ENCODE results near the gene DNAJB2.
A peak's percentile ranks its signal among the peaks of the same experiment; 100 is the strongest.
"Not testable (repeated sequence)": the region's sequence is repeated elsewhere in the genome, so short reads cannot be mapped to it uniquely, and the experiment has no call there.

Gene DNAJB2

DNA sequence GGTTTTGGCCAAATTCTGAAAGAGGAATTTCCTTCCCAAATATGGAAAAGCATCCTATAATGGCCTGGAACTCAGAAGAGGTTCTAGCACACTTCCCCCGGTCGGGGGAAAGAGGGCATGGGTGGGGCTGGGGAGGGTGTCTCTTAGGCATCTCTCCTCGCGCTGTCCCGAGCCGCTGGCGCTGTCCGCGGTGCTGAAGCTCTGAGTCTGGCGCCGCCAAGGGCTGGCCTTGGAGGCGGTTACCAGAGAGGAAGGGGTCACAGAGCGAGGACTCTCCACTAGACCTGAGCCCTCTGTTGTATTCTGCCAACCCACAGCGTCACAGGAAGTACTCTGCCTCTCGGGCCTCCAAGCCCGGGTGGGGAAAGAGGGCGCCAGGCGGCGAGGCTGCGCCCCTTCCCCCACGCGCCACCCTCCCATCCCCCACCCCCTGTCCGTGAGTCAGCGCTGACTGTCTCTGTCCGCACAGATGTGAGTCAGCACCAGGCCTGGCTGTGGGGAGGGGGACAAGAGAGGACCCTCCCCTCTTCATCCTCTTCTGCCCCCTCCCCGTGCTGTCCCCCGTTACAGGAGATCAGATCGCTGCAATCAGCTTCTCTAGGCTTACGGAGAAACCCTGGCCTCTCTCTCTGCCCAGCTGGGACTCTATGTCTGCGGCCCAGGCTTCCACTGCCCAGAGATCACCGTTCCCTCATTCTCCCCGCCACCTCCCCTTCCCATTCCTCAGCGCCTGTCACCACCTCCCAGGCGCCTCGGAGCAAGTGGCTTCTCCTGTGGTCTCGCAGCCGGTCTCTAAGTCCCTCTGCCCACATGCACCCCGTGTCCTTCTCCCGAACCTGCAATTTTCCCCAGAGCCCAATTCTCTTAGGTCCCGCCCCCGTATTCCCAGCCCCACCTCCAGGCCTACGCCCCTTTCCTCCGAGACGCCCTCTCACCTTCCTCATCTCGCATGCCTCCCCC, 29.3 kb downstream of the DNAJB2 start:
- H3K4me3 ChIP-seq (ENCODE audit: low read length) = peak overlapping the region; percentile 49
- H3K27ac ChIP-seq (ENCODE audit: low read depth, low read length) = no peak overlapping the region
- no peak overlapping the region for H3K9ac ChIP-seq (ENCODE audit: low read depth, low read length)
- no peaks in the 10 kb centered on the region for H3K9me3 ChIP-seq (ENCODE audit: insufficient read depth, low read depth, low read length)
- peaks cover 3% of the 10 kb centered on the region; the same call in 1 of the 2 replicates for H3K4me1 ChIP-seq (ENCODE audit: insufficient read depth, low read length)
- no peaks in the 10 kb centered on the region for H3K36me3 ChIP-seq (ENCODE audit: insufficient read depth, low read length)
- WGBS = 1% methylated on average over 37 of the region's 45 CpGs
- H3K27me3 ChIP-seq (ENCODE audit: insufficient read depth, low read length) = peaks cover 33% of the 10 kb centered on the region

- Histone ChIP-seq H3K4me1 (ENCODE audit: insufficient read depth, low read length) (peaks cover 3% of the 10 kb centered on the region; the same call in 1 of the 2 replicates), H3K36me3 (ENCODE audit: insufficient read depth, low read length) (no peaks in the 10 kb centered on the region), H3K9ac (ENCODE audit: low read depth, low read length) (no peak within 1 kb of the TSS), H3K9me3 (ENCODE audit: insufficient read depth, low read depth, low read length) (no peaks in the 10 kb centered on the region), H3K27me3 (ENCODE audit: insufficient read depth, low read length) (peaks cover 33% of the 10 kb centered on the region), H3K27ac (ENCODE audit: low read depth, low read length) (no peak within 1 kb of the TSS), H3K4me3 (ENCODE audit: low read length) (peak within 1 kb of the TSS; percentile 49)
- WGBS = 2% methylated on average over 35 of the region's 37 CpGs
These were observed 30.1 kb downstream of the DNAJB2 start, which contains the start of gene PTPRN for GRCh38 chr2:219309278-219309677. TSS of gene PTPRN (minus strand) at chr2:219309401. CDS start at chr2:219309332, 69 bp downstream.

GRCh38 chr2:219312683-219313263, 33.6 kb downstream of the DNAJB2 start:
- not testable (repeated sequence) for H3K4me3 ChIP-seq (ENCODE audit: low read length); H3K36me3 ChIP-seq (ENCODE audit: insufficient read depth, low read length); H3K9ac ChIP-seq (ENCODE audit: low read depth, low read length); H3K4me1 ChIP-seq (ENCODE audit: insufficient read depth, low read length); H3K27ac ChIP-seq (ENCODE audit: low read depth, low read length); H3K9me3 ChIP-seq (ENCODE audit: insufficient read depth, low read depth, low read length)
- 96% methylated on average over 49 of the region's 49 CpGs for WGBS
- H3K27me3 ChIP-seq (ENCODE audit: insufficient read depth, low read length) = peaks cover 19% of the 10 kb centered on the region

GRCh38 chr2:219314804-219315468, 35.8 kb downstream of the DNAJB2 start:
- H3K4me3 ChIP-seq (ENCODE audit: low read length) = no peak overlapping the region
- H3K27me3 ChIP-seq (ENCODE audit: insufficient read depth, low read length) = peaks cover 4% of the 10 kb centered on the region
- H3K27ac ChIP-seq (ENCODE audit: low read depth, low read length) = no peak overlapping the region
- H3K9me3 ChIP-seq (ENCODE audit: insufficient read depth, low read depth, low read length) = no peaks in the 10 kb centered on the region
- no peaks in the 10 kb centered on the region for H3K4me1 ChIP-seq (ENCODE audit: insufficient read depth, low read length)
- WGBS = 93% methylated on average over 15 of the region's 16 CpGs
- H3K9ac ChIP-seq (ENCODE audit: low read depth, low read length) = no peak overlapping the region
- H3K36me3 ChIP-seq (ENCODE audit: insufficient read depth, low read length) = no peaks in the 10 kb centered on the region

GRCh38 chr2:219323434-219323833, 44.3 kb downstream of the DNAJB2 start:
- no peaks in the 10 kb centered on the region for H3K4me1 ChIP-seq (ENCODE audit: insufficient read depth, low read length)
- no peak overlapping the region for H3K4me3 ChIP-seq (ENCODE audit: low read length)
- no peak overlapping the region for H3K27ac ChIP-seq (ENCODE audit: low read depth, low read length)
- peaks cover 36% of the 10 kb centered on the region for H3K27me3 ChIP-seq (ENCODE audit: insufficient read depth, low read length)
- 77% methylated on average over 4 of the region's 4 CpGs for WGBS
- H3K9me3 ChIP-seq (ENCODE audit: insufficient read depth, low read depth, low read length) = no peaks in the 10 kb centered on the region
- no peaks in the 10 kb centered on the region for H3K36me3 ChIP-seq (ENCODE audit: insufficient read depth, low read length)
- no peak overlapping the region for H3K9ac ChIP-seq (ENCODE audit: low read depth, low read length)

GRCh38 chr2:219325136-219325535, 46.0 kb downstream of the DNAJB2 start:
- Histone ChIP-seq H3K4me1 (ENCODE audit: insufficient read depth, low read length) (no peaks in the 10 kb centered on the region), H3K36me3 (ENCODE audit: insufficient read depth, low read length) (no peaks in the 10 kb centered on the region), H3K4me3 (ENCODE audit: low read length) (no peak overlapping the region), H3K27ac (ENCODE audit: low read depth, low read length) (no peak overlapping the region), H3K9ac (ENCODE audit: low read depth, low read length) (no peak overlapping the region), H3K9me3 (ENCODE audit: insufficient read depth, low read depth, low read length) (no peaks in the 10 kb centered on the region), H3K27me3 (ENCODE audit: insufficient read depth, low read length) (peaks cover 54% of the 10 kb centered on the region)
- 82% methylated on average over 2 of the region's 4 CpGs for WGBS

GRCh38 chr2:219325657-219326315, 46.6 kb downstream of the DNAJB2 start:
- Histone ChIP-seq H3K9ac (ENCODE audit: low read depth, low read length) (no peak overlapping the region), H3K36me3 (ENCODE audit: insufficient read depth, low read length) (no peaks in the 10 kb centered on the region), H3K4me3 (ENCODE audit: low read length) (no peak overlapping the region), H3K9me3 (ENCODE audit: insufficient read depth, low read depth, low read length) (no peaks in the 10 kb centered on the region), H3K4me1 (ENCODE audit: insufficient read depth, low read length) (no peaks in the 10 kb centered on the region), H3K27ac (ENCODE audit: low read depth, low read length) (no peak overlapping the region), H3K27me3 (ENCODE audit: insufficient read depth, low read length) (peaks cover 60% of the 10 kb centered on the region)
- WGBS = 86% methylated on average over 9 of the region's 9 CpGs

GRCh38 chr2:219327719-219328118, 48.6 kb downstream of the DNAJB2 start:
- Histone ChIP-seq H3K9ac (ENCODE audit: low read depth, low read length) (no peak overlapping the region), H3K36me3 (ENCODE audit: insufficient read depth, low read length) (no peaks in the 10 kb centered on the region), H3K9me3 (ENCODE audit: insufficient read depth, low read depth, low read length) (no peaks in the 10 kb centered on the region), H3K4me1 (ENCODE audit: insufficient read depth, low read length) (no peaks in the 10 kb centered on the region), H3K27me3 (ENCODE audit: insufficient read depth, low read length) (peaks cover 70% of the 10 kb centered on the region), H3K4me3 (ENCODE audit: low read length) (no peak overlapping the region), H3K27ac (ENCODE audit: low read depth, low read length) (no peak overlapping the region)
- WGBS = 68% methylated on average over 2 of the region's 2 CpGs

DNA sequence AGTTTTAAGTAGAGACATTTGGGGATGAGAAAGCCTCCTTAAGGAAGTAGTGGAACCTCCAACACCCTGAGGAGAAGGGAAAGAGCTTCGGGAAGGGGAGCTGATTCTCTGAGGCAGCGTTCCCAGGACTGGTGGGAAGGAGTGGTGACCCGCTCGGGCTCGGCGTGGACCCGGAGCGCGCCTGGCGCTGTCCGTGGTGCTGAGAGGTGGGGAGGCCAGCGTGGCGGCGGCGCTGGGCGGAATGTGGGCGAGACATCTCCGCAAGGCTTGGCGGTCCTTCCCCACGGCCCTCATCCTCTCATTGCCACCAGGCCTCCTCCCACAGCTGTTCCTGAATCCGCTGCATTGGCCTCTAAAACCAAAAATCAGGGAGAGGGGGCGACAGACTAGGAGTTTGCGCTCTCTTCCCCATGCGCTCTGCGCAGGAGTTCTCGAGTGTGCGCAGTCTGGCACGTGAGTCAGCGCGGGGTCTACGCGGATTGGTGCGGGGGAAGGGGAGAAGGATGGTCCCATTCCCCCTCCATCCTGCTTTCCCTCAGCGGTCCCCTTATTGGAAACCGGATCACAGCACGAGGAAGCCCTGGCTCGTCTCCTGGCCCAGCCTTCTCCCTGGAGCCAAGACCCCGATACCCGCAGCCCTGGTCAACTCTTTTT, 52.5 kb downstream of the DNAJB2 start:
- H3K9me3 ChIP-seq (ENCODE audit: insufficient read depth, low read depth, low read length) = no peaks in the 10 kb centered on the region
- H3K4me3 ChIP-seq (ENCODE audit: low read length) = peak overlapping the region; percentile 38
- no peaks in the 10 kb centered on the region; the same call in 1 of the 2 replicates for H3K4me1 ChIP-seq (ENCODE audit: insufficient read depth, low read length)
- H3K27ac ChIP-seq (ENCODE audit: low read depth, low read length) = no peak overlapping the region
- H3K27me3 ChIP-seq (ENCODE audit: insufficient read depth, low read length) = peaks cover 80% of the 10 kb centered on the region
- H3K36me3 ChIP-seq (ENCODE audit: insufficient read depth, low read length) = no peaks in the 10 kb centered on the region
- H3K9ac ChIP-seq (ENCODE audit: low read depth, low read length) = no peak overlapping the region
- WGBS = 15% methylated on average over 33 of the region's 39 CpGs

DNA sequence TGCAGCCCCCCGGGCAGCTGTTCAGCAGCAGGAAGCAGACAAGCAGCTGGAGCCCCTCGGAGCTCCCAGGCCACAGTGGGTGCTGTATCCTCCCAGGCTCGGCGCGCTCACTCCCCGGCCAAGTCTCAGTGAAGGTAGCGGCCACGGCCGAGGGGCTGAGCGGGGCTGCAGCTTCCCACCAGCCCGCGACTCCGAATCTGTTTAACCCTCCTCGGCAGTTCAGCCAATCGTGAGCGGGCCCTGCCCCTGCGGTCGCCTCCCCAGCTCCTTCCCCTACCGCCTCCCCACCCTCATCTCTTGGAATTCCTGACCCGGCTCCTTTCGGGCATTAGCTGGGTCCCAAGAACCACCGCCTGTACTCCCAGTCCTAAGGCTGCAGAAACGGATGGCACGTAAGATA, 53.4 kb downstream of the DNAJB2 start, which contains the start of gene RESP18:
RESP18 (minus strand) TSS at position 203 of the 400 bp plus-strand sequence.
- no peaks in the 10 kb centered on the region for H3K9me3 ChIP-seq (ENCODE audit: insufficient read depth, low read depth, low read length)
- H3K9ac ChIP-seq (ENCODE audit: low read depth, low read length) = no peak within 1 kb of the TSS
- peaks cover 73% of the 10 kb centered on the region for H3K27me3 ChIP-seq (ENCODE audit: insufficient read depth, low read length)
- H3K27ac ChIP-seq (ENCODE audit: low read depth, low read length) = no peak within 1 kb of the TSS
- no peaks in the 10 kb centered on the region; the same call in 1 of the 2 replicates for H3K4me1 ChIP-seq (ENCODE audit: insufficient read depth, low read length)
- H3K36me3 ChIP-seq (ENCODE audit: insufficient read depth, low read length) = no peaks in the 10 kb centered on the region
- 23% methylated on average over 24 of the region's 24 CpGs for WGBS
- peak within 1 kb of the TSS; percentile 38 for H3K4me3 ChIP-seq (ENCODE audit: low read length)

Data from HUES64 (cell line).